HG03432 (cell line): Measurements from ENCODE around the gene PRR12.

Experiments
- ATAC-seq: cut with Tn5 transposase; IDR thresholded peaks from one replicate; pipeline ENCODE4 v1.9.1; 2021; ENCODE audit warnings: mild to moderate bottlenecking, moderate library complexity; ENCODE audit not compliant: unreplicated experiment

The PRR12 gene

GRCh38 chr19:49591731-49592485 is 926 bp downstream of the PRR12 start:
- no peak for ATAC-seq

GRCh38 chr19:49592486-49593232 is 1.7 kb downstream of the PRR12 start:
- ATAC-seq = no peak

- ATAC-seq = peak; percentile 36
Observed at GRCh38 chr19:49593233-49594113, 2.5 kb downstream of the PRR12 start.

- ATAC-seq = no peak
Observed at GRCh38 chr19:49594157-49594992, 3.4 kb downstream of the PRR12 start.

- ATAC-seq = no peak
Observed at GRCh38 chr19:49594993-49595818, 4.2 kb downstream of the PRR12 start.

- ATAC-seq = no peak
Observed at GRCh38 chr19:49595819-49596404, 4.9 kb downstream of the PRR12 start.

- ATAC-seq = no peak
Observed at GRCh38 chr19:49596407-49596806, 5.4 kb downstream of the PRR12 start.

- no peak for ATAC-seq
Observed at GRCh38 chr19:49596954-49597702, 6.1 kb downstream of the PRR12 start.

GRCh38 chr19:49597703-49597974 is 6.7 kb downstream of the PRR12 start:
- ATAC-seq = no peak

GRCh38 chr19:49599378-49600295 is 8.7 kb downstream of the PRR12 start:
- no peak for ATAC-seq

GRCh38 chr19:49601482-49602038 is 10.6 kb downstream of the PRR12 start:
- ATAC-seq = no peak

- ATAC-seq = no peak
Observed at GRCh38 chr19:49602806-49603205, 11.8 kb downstream of the PRR12 start.

- ATAC-seq = no peak
Observed at GRCh38 chr19:49605605-49606004, 14.6 kb downstream of the PRR12 start.

- ATAC-seq = no peak
Observed at GRCh38 chr19:49609499-49610092, 18.6 kb downstream of the PRR12 start.

GRCh38 chr19:49613374-49613773 is 22.4 kb downstream of the PRR12 start:
- no peak for ATAC-seq

GRCh38 chr19:49614096-49614833 is 23.3 kb downstream of the PRR12 start:
- no peak for ATAC-seq
